SU-DHL-6 (cell line): ENCODE data around the gene PMF1.

Source experiments
- CTCF ChIP-seq: fragments of 200-600 bp; sonication (generic); IDR thresholded peaks from one replicate; pipeline ENCODE4 v1.5.1; 2017; ENCODE audit warnings: antibody characterized with exemption, mild to moderate bottlenecking, low read length, moderate library complexity; ENCODE audit not compliant: insufficient read depth, poor library complexity, severe bottlenecking
- EZH2phosphoT487 ChIP-seq: fragments of 200-600 bp; sonication (generic), shearing (Covaris generic); conservative IDR thresholded peaks from 2 replicates; pipeline ENCODE4 v1.6.1; 2018; ENCODE audit warnings: mild to moderate bottlenecking, antibody characterized with exemption, low read length, moderate library complexity, mixed read lengths

- no peak for TF ChIP-seq CTCF
- TF ChIP-seq EZH2phosphoT487: no peak
Observed at GRCh38 chr1:156246781-156247459, 34.1 kb downstream of the PMF1 start.
